MV-4-11 (cell line): ENCODE measurements around the gene CT45A10.
"Not testable (repeated sequence)": the region's sequence is repeated elsewhere in the genome, so short reads cannot be mapped to it uniquely, and the experiment has no call there.

Source experiments
- DNase-seq: peaks from one replicate; lab custom pipeline; 2025; lab: John Stamatoyannopoulos, UW

CT45A10 gene, protein sequence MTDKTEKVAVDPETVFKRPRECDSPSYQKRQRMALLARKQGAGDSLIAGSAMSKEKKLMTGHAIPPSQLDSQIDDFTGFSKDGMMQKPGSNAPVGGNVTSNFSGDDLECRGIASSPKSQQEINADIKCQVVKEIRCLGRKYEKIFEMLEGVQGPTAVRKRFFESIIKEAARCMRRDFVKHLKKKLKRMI

DNA sequence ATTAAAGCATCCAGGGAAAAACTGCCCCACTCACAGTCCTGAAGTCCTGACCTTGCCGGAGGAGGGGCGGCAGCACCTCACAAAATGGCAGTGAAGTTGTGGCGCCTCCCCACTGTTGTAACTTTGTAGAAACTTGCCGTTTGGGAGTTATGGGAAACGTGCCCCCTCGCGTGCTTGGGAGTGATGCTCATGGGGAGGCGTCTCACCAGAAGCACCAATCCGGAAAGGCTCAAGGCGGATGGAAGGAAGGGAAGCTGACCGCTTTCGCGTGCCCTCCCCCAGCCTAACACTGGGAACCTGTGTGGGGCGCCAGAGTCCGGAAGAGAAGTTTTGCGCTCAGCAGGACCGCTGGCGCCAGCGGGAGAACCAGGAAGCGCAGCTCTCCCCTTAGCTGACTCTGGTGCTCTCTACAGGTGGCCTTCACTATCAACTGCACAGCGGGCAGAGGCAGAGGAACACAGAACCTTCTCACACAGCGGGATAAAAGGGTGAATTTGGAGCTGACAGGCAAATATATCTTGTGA, at the start of gene CT45A10, which contains the start of gene SAGE1:
Gene CT45A10, minus strand, starts transcription at position 151 of the 524 bp plus-strand sequence. CDS start 8,100 bp downstream, outside the sequence.
Gene SAGE1, plus strand, starts transcription at position 423 of the 524 bp plus-strand sequence. CDS start 2,527 bp downstream, outside the sequence.
- DNase-seq, result no peak

DNA sequence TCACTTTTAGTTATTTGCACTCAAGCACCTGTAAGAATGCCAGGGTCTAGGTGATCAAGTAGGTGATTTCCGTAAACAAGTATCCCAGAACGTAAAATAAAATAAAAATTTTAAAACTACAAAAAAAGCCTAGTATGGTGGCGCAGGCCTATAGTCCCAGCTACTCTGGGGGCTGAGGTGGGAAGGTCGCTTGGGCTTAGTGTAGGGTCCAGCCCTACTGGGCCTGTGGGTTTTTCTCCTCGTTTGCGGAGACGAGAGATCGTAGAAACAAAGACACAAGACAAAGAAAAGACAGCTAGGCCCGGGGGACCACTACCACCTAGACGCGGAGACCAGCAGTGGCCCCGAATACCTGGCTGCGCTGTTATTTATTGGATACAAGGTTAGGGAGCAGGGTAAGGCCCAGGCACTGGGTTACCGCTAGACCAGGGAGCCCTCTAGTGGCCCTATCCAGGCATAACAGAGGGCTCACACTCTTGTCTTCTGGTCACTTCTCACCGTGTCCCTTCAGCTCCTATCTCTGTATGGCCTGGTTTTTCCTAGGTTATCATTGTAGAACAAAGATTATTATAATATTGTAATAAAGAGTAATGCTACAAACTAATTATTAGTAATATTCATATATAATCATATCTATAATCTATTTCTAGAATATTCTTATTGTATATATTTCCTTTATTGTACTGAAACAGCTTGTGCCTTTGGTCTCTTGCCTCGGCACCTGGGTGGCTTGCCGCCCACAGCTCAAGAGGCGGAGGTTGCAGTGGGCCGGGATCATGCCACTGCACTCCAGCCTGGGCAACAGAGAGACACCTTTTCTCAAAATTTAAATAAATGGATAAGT, 38.6 kb upstream of the CT45A10 start:
- peak; percentile 3 for DNase-seq

DNA sequence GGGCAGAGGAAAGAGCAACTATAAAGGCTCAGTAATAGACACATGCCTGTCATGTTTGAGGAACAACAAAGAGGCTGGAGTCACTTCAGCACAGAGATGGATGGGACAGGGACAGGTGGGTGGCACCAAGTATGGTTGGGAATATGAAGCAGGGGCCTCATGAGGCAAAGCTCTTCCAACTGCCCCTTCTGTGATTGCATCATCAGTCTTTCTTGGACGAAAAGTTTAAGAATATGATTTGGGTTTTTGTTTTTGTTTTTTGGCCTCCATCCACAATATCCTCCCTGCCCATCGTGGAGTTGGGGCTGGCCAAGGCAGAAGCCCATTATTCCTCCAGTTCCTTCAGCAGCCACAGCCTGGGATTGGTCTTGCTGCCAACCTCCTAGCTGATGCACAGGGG, 34.7 kb upstream of the CT45A10 start:
- no peak for DNase-seq

DNA sequence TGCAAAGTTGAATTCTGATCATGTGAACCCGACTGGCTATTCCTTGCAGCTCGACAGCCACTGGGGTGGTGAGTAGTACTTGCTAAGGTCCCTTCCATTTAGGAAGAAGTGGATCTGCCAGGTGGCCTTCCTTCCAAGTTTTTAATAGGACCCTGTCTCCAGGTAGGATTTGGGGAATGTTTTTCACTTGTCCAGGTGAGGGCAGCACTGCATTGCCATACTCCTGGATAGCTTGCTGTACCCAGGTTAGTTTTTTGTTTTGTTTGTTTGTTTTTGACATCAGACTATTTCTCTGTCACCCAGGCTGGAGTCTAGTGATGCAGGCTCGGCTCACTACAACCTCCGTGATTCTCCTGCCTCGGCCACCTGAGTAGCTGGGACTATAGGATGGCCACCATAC, 30.1 kb upstream of the CT45A10 start:
- no peak for DNase-seq

DNA sequence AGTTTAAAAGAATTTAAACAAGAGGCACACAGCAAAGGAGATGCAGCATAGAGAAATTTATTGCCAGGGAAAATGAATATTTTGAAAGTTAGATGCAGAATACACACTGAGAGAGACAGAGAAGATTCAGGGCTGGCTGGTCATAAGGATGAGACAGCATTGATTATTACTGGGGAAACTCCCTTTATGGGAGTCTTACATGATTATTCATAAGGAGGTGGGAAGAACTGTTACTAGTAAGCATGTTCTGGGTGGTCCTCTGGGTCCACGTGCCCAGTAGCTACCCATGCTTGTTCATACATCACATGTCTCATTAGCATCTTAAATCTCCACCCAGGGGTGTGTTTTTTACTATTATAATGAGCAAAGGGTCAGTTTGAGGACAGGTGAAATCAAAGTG, 27.3 kb upstream of the CT45A10 start:
- DNase-seq, result not testable (repeated sequence)

DNA sequence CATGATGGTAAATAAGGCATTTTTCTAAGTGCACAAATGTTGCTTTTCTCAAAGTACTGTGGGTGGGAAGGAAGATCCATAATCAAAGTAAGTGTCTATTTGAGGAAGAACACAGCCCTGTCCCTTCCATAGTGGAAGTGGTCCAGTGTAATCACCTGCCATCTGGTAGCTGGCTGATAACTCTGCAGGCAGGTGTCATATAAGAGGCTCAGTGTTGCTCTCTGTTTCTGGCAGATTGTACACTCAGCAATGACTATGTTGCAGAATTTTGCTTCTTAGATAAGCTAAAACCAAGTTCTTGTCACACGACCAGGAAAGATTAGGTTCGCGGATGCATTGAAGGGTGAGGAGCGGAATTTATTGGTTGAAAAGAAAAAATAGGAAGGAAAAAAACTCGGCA, 21.2 kb upstream of the CT45A10 start:
- no peak for DNase-seq

DNA sequence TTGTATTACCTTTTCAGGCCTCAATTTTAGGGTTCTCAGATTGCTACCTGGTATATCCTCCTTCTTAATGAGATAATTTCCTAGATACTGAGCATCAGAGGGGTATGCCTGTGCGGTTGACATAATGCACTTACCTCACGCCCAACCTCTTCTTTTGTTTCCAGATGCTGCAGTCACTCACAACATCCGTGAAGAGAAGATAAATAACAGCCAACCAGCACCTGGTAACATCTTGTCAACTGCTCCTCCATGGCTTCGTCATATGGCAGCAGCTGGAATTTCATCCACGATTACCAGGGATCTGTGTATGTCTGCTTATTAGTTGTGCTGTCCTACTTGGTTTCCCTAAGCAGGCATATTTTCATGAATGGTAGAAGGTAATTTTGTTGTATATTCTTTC, 17.0 kb upstream of the CT45A10 start:
- DNase-seq, result no peak

DNA sequence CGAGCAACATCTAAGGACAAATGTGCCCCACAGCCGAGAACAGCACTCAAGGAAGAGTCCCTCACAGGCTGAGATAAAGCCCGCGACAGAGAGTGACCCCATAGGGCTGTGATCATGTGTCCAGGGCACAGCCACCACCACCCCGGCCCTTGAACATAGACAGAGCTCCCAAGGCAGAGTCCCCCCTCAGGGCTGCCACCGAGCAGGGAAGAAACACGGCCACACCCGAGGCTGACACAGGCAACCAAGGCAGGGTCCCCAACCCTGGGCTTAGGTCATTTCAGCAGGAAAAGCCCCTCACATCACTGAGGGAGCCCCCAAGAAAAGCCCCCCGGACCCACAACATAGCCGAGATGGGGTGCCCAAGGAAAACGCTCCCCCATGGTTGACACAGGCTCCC, 463 bp downstream of the CT45A10 start:
- no peak for DNase-seq

DNA sequence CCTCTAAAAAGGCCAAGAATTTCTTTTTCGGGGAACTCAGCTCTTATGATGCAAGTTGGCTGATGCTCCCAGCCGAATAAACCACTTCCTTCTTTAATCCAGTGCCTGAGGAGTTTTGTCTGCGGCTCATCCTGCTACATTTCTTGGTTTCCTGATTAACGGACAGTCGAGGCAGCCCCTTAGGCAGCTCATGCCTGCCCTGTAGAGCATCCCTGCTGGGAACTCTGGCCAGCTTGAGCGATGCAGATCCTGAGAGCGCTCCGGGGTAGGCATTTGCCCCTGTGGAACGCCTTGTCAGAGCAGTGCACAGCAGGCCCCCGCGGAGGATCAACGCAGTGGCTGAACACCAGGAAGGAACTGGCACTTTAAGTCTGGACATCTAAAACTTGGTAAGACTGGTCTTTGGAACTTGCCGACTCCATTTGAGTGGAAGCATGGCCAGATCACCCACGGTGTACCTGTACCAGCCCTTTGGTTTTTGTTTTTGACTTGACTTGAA, 3.1 kb downstream of the CT45A10 start:
- DNase-seq, result peak; percentile 0

DNA sequence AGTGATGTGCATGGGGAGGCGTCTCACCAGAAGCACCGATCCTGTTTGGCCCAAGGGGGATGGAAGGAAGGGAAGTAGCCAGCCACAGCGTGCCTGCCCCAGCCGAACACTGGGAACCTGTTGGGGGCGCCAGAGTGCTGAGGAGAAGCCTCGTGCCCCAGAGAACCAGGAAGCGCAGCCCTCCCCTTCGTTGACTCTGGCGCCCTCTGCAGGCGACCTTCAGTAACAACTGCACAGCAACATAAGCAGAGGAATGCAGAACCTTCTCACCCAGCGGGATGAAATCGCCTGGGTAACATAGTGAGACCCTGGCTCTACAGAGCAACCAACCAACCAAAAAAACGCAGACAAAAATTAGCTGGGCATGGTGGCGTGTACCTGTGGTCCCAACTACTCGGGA, 4.3 kb downstream of the CT45A10 start:
- DNase-seq, result not testable (repeated sequence)

DNA sequence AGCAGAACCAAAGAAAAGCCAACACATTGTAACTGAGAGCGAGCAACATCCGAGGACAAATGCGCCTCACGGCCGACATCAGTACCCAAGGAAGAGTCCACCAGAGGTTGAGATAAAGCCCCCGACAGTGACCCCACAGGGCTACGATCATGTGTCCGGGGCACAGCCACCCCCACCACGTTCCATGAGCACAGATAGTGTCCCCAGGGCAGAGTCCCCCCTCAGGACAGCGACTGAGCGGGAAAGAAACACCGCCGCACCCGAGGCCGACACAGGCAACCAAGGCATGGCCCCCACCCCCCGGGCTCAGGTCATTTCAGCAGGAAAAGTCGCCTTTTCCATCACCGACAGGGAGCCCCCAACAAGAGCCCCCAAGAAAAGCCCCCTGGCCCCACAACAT, 5.0 kb downstream of the CT45A10 start:
- not testable (repeated sequence) for DNase-seq

DNA sequence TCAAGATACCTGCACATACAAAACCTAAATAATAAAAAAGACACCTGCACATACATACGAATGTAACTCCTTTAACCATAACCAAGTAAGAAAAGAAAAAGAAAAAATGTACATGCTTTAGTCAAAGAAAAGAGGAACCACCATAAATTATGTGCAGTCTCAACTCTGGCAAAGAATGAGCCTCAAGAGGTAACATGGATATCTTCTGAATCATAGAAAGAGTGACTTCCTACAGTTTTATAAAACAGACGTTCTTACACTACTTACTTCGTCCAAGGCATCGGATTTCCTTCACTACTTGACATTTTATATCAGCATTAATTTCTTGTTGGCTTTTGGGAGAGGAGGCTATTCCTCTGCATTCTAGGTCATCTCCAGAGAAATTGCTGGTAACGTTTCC, 10.5 kb downstream of the CT45A10 start:
- not testable (repeated sequence) for DNase-seq

DNA sequence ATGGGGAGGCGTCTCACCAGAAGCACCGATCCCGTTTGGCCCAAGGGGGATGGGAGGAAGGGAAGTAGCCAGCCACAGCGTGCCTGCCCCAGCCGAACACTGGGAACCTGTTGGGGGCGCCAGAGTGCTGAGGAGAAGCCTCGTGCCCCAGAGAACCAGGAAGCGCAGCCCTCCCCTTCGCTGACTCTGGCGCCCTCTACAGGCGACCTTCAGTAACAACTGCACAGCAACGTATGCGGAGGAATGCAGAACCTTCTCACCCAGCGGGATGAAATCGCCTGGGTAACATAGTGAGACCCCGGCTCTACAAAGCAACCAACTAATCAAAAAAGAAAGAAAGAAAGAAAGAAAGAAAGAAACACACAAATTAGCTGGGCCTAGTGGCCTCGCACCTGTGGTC, 21.5 kb downstream of the CT45A10 start, which contains the start of gene CT45A9:
Gene CT45A9, minus strand, starts transcription at position 101 of the 400 bp plus-strand sequence. CDS start 3,751 bp downstream, outside the sequence.
- DNase-seq, result not testable (repeated sequence)

DNA sequence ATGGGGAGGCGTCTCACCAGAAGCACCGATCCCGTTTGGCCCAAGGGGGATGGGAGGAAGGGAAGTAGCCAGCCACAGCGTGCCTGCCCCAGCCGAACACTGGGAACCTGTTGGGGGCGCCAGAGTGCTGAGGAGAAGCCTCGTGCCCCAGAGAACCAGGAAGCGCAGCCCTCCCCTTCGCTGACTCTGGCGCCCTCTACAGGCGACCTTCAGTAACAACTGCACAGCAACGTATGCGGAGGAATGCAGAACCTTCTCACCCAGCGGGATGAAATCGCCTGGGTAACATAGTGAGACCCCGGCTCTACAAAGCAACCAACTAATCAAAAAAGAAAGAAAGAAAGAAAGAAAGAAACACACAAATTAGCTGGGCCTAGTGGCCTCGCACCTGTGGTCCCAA, 38.8 kb downstream of the CT45A10 start, which contains the start of gene CT45A8:
Gene CT45A8, minus strand, starts transcription at position 101 of the 400 bp plus-strand sequence. CDS start 3,755 bp downstream, outside the sequence.
- not testable (repeated sequence) for DNase-seq

DNA sequence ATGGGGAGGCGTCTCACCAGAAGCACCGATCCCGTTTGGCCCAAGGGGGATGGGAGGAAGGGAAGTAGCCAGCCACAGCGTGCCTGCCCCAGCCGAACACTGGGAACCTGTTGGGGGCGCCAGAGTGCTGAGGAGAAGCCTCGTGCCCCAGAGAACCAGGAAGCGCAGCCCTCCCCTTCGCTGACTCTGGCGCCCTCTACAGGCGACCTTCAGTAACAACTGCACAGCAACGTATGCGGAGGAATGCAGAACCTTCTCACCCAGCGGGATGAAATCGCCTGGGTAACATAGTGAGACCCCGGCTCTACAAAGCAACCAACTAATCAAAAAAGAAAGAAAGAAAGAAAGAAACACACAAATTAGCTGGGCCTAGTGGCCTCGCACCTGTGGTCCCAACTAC, 56.1 kb downstream of the CT45A10 start, which contains the start of gene CT45A7:
Gene CT45A7, minus strand, starts transcription at position 101 of the 400 bp plus-strand sequence. CDS start 3,747 bp downstream, outside the sequence.
- not testable (repeated sequence) for DNase-seq
